ENCODE data around the gene RTN4RL1.
"Not testable (repeated sequence)": the region's sequence is repeated elsewhere in the genome, so short reads cannot be mapped to it uniquely, and the experiment has no call there.

The RTN4RL1 gene

GRCh38 chr17:1898332-1898731 is 126.8 kb downstream of the RTN4RL1 start:
- H3K4me2 ChIP-seq (ENCODE audit: low read length, poor library complexity, severe bottlenecking) = no peak overlapping the region
- H3K18ac ChIP-seq (ENCODE audit: low read depth in 1 of 2, low read length in 2 of 2) = no peak overlapping the region
- no peak overlapping the region for H2BK120ac ChIP-seq (ENCODE audit: low read depth, low read length)
- H3K36me3 ChIP-seq (ENCODE audit: control insufficient read depth in 1 of 2, insufficient read depth in 2 of 2, low read depth in 1 of 2, low read length in 2 of 2) = peaks cover 32 to 57% of the 10 kb centered on the region in 2 experiments
- H2BK12ac ChIP-seq (ENCODE audit: low read length in 2 of 2) = no peak overlapping the region
- H3K27me3 ChIP-seq (ENCODE audit: control insufficient read depth in 1 of 2, insufficient read depth in 1 of 2, low read length in 2 of 2) = no peaks in the 10 kb centered on the region
- H3K4me1 ChIP-seq (ENCODE audit: control insufficient read depth, insufficient read depth, low read depth, low read length) = no peaks in the 10 kb centered on the region
- H2AFZ ChIP-seq (ENCODE audit: low read depth, low read length) = no peak overlapping the region
- no peak overlapping the region for H2AK5ac ChIP-seq (ENCODE audit: low read length, severe bottlenecking)
- no peak overlapping the region for H2BK15ac ChIP-seq (ENCODE audit: low read depth, poor library complexity, severe bottlenecking)
- H3K23ac ChIP-seq (ENCODE audit: low read length in 2 of 2) = no peak overlapping the region
- no peak overlapping the region for H3K9ac ChIP-seq (ENCODE audit: low read length)
- H2BK5ac ChIP-seq (ENCODE audit: low read depth, low read length, poor library complexity, severe bottlenecking) = no peak overlapping the region
- no peak overlapping the region for H3K4ac ChIP-seq (ENCODE audit: low read depth in 1 of 2, low read length in 2 of 2)
- no peak for DNase-seq
- H4K8ac ChIP-seq (ENCODE audit: low read length) = no peak overlapping the region
- 92% methylated on average over 17 of the region's 17 CpGs for WGBS
- no peaks in the 10 kb centered on the region for H3K9me3 ChIP-seq (ENCODE audit: control insufficient read depth, low read length)
- H3K4me3 ChIP-seq (ENCODE audit: insufficient read depth in 1 of 2, low read depth in 1 of 2, low read length in 2 of 2) = no peak overlapping the region
- no peak overlapping the region for H3K27ac ChIP-seq (ENCODE audit: low read length, poor library complexity, severe bottlenecking)
- no peak overlapping the region for H4K91ac ChIP-seq (ENCODE audit: low read length)
- H3K79me1 ChIP-seq (replicated peaks; ENCODE audit: low read length, poor library complexity, severe bottlenecking) = no peaks in the 10 kb centered on the region
- H3K14ac ChIP-seq (ENCODE audit: low read length in 2 of 2) = no peak overlapping the region

- no peak overlapping the region for H3K4me2 ChIP-seq (ENCODE audit: low read length, poor library complexity, severe bottlenecking)
- H3K4ac ChIP-seq (ENCODE audit: low read depth in 1 of 2, low read length in 2 of 2) = no peak overlapping the region
- H2BK15ac ChIP-seq (ENCODE audit: low read depth, poor library complexity, severe bottlenecking) = no peak overlapping the region
- WGBS = 97% methylated on average over 16 of the region's 18 CpGs
- H2BK5ac ChIP-seq (ENCODE audit: low read depth, low read length, poor library complexity, severe bottlenecking) = no peak overlapping the region
- H2BK120ac ChIP-seq (ENCODE audit: low read depth, low read length) = no peak overlapping the region
- H3K23ac ChIP-seq (ENCODE audit: low read length in 2 of 2) = no peak overlapping the region
- H3K9ac ChIP-seq (ENCODE audit: low read length) = no peak overlapping the region
- H3K4me1 ChIP-seq (ENCODE audit: control insufficient read depth, insufficient read depth, low read depth, low read length) = no peaks in the 10 kb centered on the region
- no peak overlapping the region for H3K27ac ChIP-seq (ENCODE audit: low read length, poor library complexity, severe bottlenecking)
- H2BK12ac ChIP-seq (ENCODE audit: low read length in 2 of 2) = no peak overlapping the region
- peaks cover 32 to 67% of the 10 kb centered on the region in 2 experiments for H3K36me3 ChIP-seq (ENCODE audit: control insufficient read depth in 1 of 2, insufficient read depth in 2 of 2, low read depth in 1 of 2, low read length in 2 of 2)
- DNase-seq = no peak
- H3K18ac ChIP-seq (ENCODE audit: low read depth in 1 of 2, low read length in 2 of 2) = no peak overlapping the region
- H3K27me3 ChIP-seq (ENCODE audit: control insufficient read depth in 1 of 2, insufficient read depth in 1 of 2, low read length in 2 of 2) = no peaks in the 10 kb centered on the region
- no peak overlapping the region for H4K8ac ChIP-seq (ENCODE audit: low read length)
- no peak overlapping the region for H2AK5ac ChIP-seq (ENCODE audit: low read length, severe bottlenecking)
- no peaks in the 10 kb centered on the region for H3K9me3 ChIP-seq (ENCODE audit: control insufficient read depth, low read length)
- no peak overlapping the region for H3K4me3 ChIP-seq (ENCODE audit: insufficient read depth in 1 of 2, low read depth in 1 of 2, low read length in 2 of 2)
- H3K14ac ChIP-seq (ENCODE audit: low read length in 2 of 2) = no peak overlapping the region
- H3K79me1 ChIP-seq (replicated peaks; ENCODE audit: low read length, poor library complexity, severe bottlenecking) = no peaks in the 10 kb centered on the region
- no peak overlapping the region for H2AFZ ChIP-seq (ENCODE audit: low read depth, low read length)
- no peak overlapping the region for H4K91ac ChIP-seq (ENCODE audit: low read length)
These were observed 128.0 kb downstream of the RTN4RL1 start for GRCh38 chr17:1897105-1897656.

- Histone ChIP-seq H2AK5ac (ENCODE audit: low read length, severe bottlenecking) (no peak overlapping the region), H3K18ac (ENCODE audit: low read depth in 1 of 2, low read length in 2 of 2) (no peak overlapping the region), H3K4me3 (ENCODE audit: insufficient read depth in 1 of 2, low read depth in 1 of 2, low read length in 2 of 2) (no peak overlapping the region), H3K4me1 (ENCODE audit: control insufficient read depth, insufficient read depth, low read depth, low read length) (no peaks in the 10 kb centered on the region), H4K91ac (ENCODE audit: low read length) (no peak overlapping the region), H4K8ac (ENCODE audit: low read length) (no peak overlapping the region), H2BK12ac (ENCODE audit: low read length in 2 of 2) (no peak overlapping the region), H3K14ac (ENCODE audit: low read length in 2 of 2) (no peak overlapping the region), H3K36me3 (ENCODE audit: control insufficient read depth in 1 of 2, insufficient read depth in 2 of 2, low read depth in 1 of 2, low read length in 2 of 2) (peaks cover 32 to 74% of the 10 kb centered on the region in 2 experiments), H3K4ac (ENCODE audit: low read depth in 1 of 2, low read length in 2 of 2) (no peak overlapping the region), H3K4me2 (ENCODE audit: low read length, poor library complexity, severe bottlenecking) (no peak overlapping the region), H3K27me3 (ENCODE audit: control insufficient read depth in 1 of 2, insufficient read depth in 1 of 2, low read length in 2 of 2) (no peaks in the 10 kb centered on the region), H3K27ac (ENCODE audit: low read length, poor library complexity, severe bottlenecking) (no peak overlapping the region), H3K9ac (ENCODE audit: low read length) (no peak overlapping the region), H3K23ac (ENCODE audit: low read length in 2 of 2) (no peak overlapping the region), H2AFZ (ENCODE audit: low read depth, low read length) (no peak overlapping the region), H3K9me3 (ENCODE audit: control insufficient read depth, low read length) (no peaks in the 10 kb centered on the region), H2BK15ac (ENCODE audit: low read depth, poor library complexity, severe bottlenecking) (no peak overlapping the region), H2BK5ac (ENCODE audit: low read depth, low read length, poor library complexity, severe bottlenecking) (no peak overlapping the region), H3K79me1 (replicated peaks; ENCODE audit: low read length, poor library complexity, severe bottlenecking) (no peaks in the 10 kb centered on the region), H2BK120ac (ENCODE audit: low read depth, low read length) (no peak overlapping the region)
- no peak for DNase-seq
- 93% methylated on average over 24 of the region's 25 CpGs for WGBS
These were observed 128.7 kb downstream of the RTN4RL1 start for GRCh38 chr17:1896243-1897104.

- not testable (repeated sequence) for H2BK5ac ChIP-seq (ENCODE audit: low read depth, low read length, poor library complexity, severe bottlenecking); H3K4me2 ChIP-seq (ENCODE audit: low read length, poor library complexity, severe bottlenecking); H3K79me1 ChIP-seq (replicated peaks; ENCODE audit: low read length, poor library complexity, severe bottlenecking); H3K18ac ChIP-seq (ENCODE audit: low read depth in 1 of 2, low read length in 2 of 2); H3K4ac ChIP-seq (ENCODE audit: low read depth in 1 of 2, low read length in 2 of 2); H4K8ac ChIP-seq (ENCODE audit: low read length); H2BK15ac ChIP-seq (ENCODE audit: low read depth, poor library complexity, severe bottlenecking); H3K9me3 ChIP-seq (ENCODE audit: control insufficient read depth, low read length); H3K4me1 ChIP-seq (ENCODE audit: control insufficient read depth, insufficient read depth, low read depth, low read length); H4K91ac ChIP-seq (ENCODE audit: low read length); H3K9ac ChIP-seq (ENCODE audit: low read length); H2AFZ ChIP-seq (ENCODE audit: low read depth, low read length); H3K23ac ChIP-seq (ENCODE audit: low read length in 2 of 2); DNase-seq; H3K14ac ChIP-seq (ENCODE audit: low read length in 2 of 2); H3K27ac ChIP-seq (ENCODE audit: low read length, poor library complexity, severe bottlenecking); H3K4me3 ChIP-seq (ENCODE audit: insufficient read depth in 1 of 2, low read depth in 1 of 2, low read length in 2 of 2); H2AK5ac ChIP-seq (ENCODE audit: low read length, severe bottlenecking); H3K27me3 ChIP-seq (ENCODE audit: control insufficient read depth in 1 of 2, insufficient read depth in 1 of 2, low read length in 2 of 2); H2BK120ac ChIP-seq (ENCODE audit: low read depth, low read length); H2BK12ac ChIP-seq (ENCODE audit: low read length in 2 of 2)
- 95% methylated on average over 9 of the region's 11 CpGs for WGBS
- peaks cover 32 to 82% of the 10 kb centered on the region in 2 experiments for H3K36me3 ChIP-seq (ENCODE audit: control insufficient read depth in 1 of 2, insufficient read depth in 2 of 2, low read depth in 1 of 2, low read length in 2 of 2)
These were observed 129.7 kb downstream of the RTN4RL1 start for GRCh38 chr17:1895479-1895878.

Data from mesenchymal stem cell (in vitro differentiated cells and primary cell).